Neural progenitor cell (in vitro differentiated cells): ENCODE data around the gene SYT15B. TPM values are rescaled to one million over a fixed set of nuclear protein-coding genes. Genes with fewer than 3 reads are reported as not detected.
"Not testable (repeated sequence)": the region's sequence is repeated elsewhere in the genome, so short reads cannot be mapped to it uniquely, and the experiment has no call there.

Source experiments
- DNase-seq: peaks from one replicate; pipeline ENCODE4 v3.0.0-alpha.2; 2016; ENCODE audit warnings: low spot score
- H2AFZ ChIP-seq: fragments of 200-600 bp; sonication (generic); replicated peaks from 2 replicates; pipeline ENCODE4 v1.6.1; 2016; ENCODE audit warnings: antibody characterized with exemption
- H3F3A ChIP-seq: fragments of 200-600 bp; sonication (generic); 2 replicates; pipeline ENCODE4 v1.6.1; 2016; ENCODE audit warnings: antibody characterized with exemption, low read depth
- H3K27ac ChIP-seq: fragments of 200-600 bp; sonication (generic); 2 replicates; pipeline ENCODE4 v1.5.1; 2016; ENCODE audit warnings: mild to moderate bottlenecking
- H3K27me3 ChIP-seq: fragments of 200-600 bp; sonication (generic); 2 replicates; pipeline ENCODE4 v1.6.1; 2016; ENCODE audit warnings: mild to moderate bottlenecking, moderate library complexity
- H3K36me3 ChIP-seq: fragments of 200-600 bp; sonication (generic); 2 replicates; pipeline ENCODE4 v1.5.1; 2016
- H3K4me1 ChIP-seq: fragments of 200-600 bp; sonication (generic); 2 replicates; pipeline ENCODE4 v1.6.1; 2016; ENCODE audit warnings: mixed run types
- H3K4me2 ChIP-seq: fragments of 200-600 bp; sonication (generic); 2 replicates; pipeline ENCODE4 v1.6.1; 2016
- H3K4me3 ChIP-seq: fragments of 200-600 bp; sonication (generic); 2 replicates; pipeline ENCODE4 v1.5.1; 2016
- H3K79me2 ChIP-seq: fragments of 200-600 bp; sonication (generic); 2 replicates; pipeline ENCODE4 v1.6.1; 2016; ENCODE audit warnings: low read depth
- H3K9ac ChIP-seq: fragments of 200-600 bp; sonication (generic); 2 replicates; pipeline ENCODE4 v1.6.1; 2016
- H3K9me3 ChIP-seq: fragments of 200-600 bp; sonication (generic); 2 replicates; pipeline ENCODE4 v1.5.1; 2016; ENCODE audit warnings: low read depth
- H4K20me1 ChIP-seq: fragments of 200-600 bp; sonication (generic); 2 replicates; pipeline ENCODE4 v1.6.1; 2016; ENCODE audit warnings: low read depth
- H3K27ac Mint-ChIP-seq: 3 replicates; pipeline ENCODE4 v1.8.0; 2021; ENCODE audit warnings: mixed read lengths
- H3K27me3 Mint-ChIP-seq: 2 replicates; pipeline ENCODE4 v1.8.0; 2022; ENCODE audit warnings: low read depth, mild to moderate bottlenecking, inconsistent platforms, moderate library complexity, mixed read lengths; ENCODE audit not compliant: insufficient read depth
- H3K36me3 Mint-ChIP-seq: 3 replicates; pipeline ENCODE4 v1.8.0; 2021; ENCODE audit warnings: mixed read lengths
- H3K4me1 Mint-ChIP-seq: 3 replicates; pipeline ENCODE4 v1.8.0; 2021; ENCODE audit warnings: mixed read lengths
- H3K4me3 Mint-ChIP-seq: 3 replicates; pipeline ENCODE4 v1.8.0; 2021; ENCODE audit warnings: mild to moderate bottlenecking, moderate library complexity, mixed read lengths
- H3K9me3 Mint-ChIP-seq: 3 replicates; pipeline ENCODE4 v1.8.0; 2020; ENCODE audit warnings: mixed read lengths
- total RNA-seq: library from RNA; depleted of rRNA; stranded (reverse); fragments of >200 nt; gene quantifications from 2 replicates; pipeline ENCODE4 v1.2.3, GENCODE V29; 2015; ENCODE audit warnings: low replicate concordance

The SYT15B gene
- total RNA-seq, 1 donor from 2014 or later = not detected

- not testable (repeated sequence) for DNase-seq, H3K36me3 ChIP-seq, H2AFZ ChIP-seq, H4K20me1 ChIP-seq, H3K9ac ChIP-seq, H3K4me1 ChIP-seq, H3K27me3 Mint-ChIP-seq, H3K4me2 ChIP-seq, H3K4me1 Mint-ChIP-seq, H3K4me3 ChIP-seq, H3K27me3 ChIP-seq, H3K4me3 Mint-ChIP-seq, H3K27ac Mint-ChIP-seq, H3K9me3 ChIP-seq, H3K9me3 Mint-ChIP-seq, H3K79me2 ChIP-seq, H3F3A ChIP-seq, H3K27ac ChIP-seq, H3K36me3 Mint-ChIP-seq
Measured at GRCh38 chr10:47746780-47747376, 16.5 kb downstream of the SYT15B start.

GRCh38 chr10:47744881-47745280 lies 18.5 kb downstream of the SYT15B start:
- not testable (repeated sequence) for H3K27ac ChIP-seq, DNase-seq, H3K4me3 Mint-ChIP-seq, H3K4me1 Mint-ChIP-seq, H3K4me1 ChIP-seq, H3K27me3 Mint-ChIP-seq, H3K36me3 ChIP-seq, H2AFZ ChIP-seq, H3K9me3 Mint-ChIP-seq, H3K9ac ChIP-seq, H3K36me3 Mint-ChIP-seq, H3K4me2 ChIP-seq, H3K9me3 ChIP-seq, H3K4me3 ChIP-seq, H3F3A ChIP-seq, H3K27me3 ChIP-seq, H3K79me2 ChIP-seq, H4K20me1 ChIP-seq, H3K27ac Mint-ChIP-seq

- not testable (repeated sequence) for H3K36me3 Mint-ChIP-seq, H3K27ac ChIP-seq, H3K36me3 ChIP-seq, H3K9me3 ChIP-seq, H3K4me1 ChIP-seq, H3K79me2 ChIP-seq, H3K27me3 ChIP-seq, H3K27me3 Mint-ChIP-seq, H3F3A ChIP-seq, H4K20me1 ChIP-seq, H3K27ac Mint-ChIP-seq, H3K9ac ChIP-seq, H3K4me1 Mint-ChIP-seq, H3K9me3 Mint-ChIP-seq
- peak overlapping the region; percentile 81 for H3K4me3 Mint-ChIP-seq
- Histone ChIP-seq H3K4me3 (peak overlapping the region; percentile 60), H2AFZ (peak overlapping the region; percentile 76), H3K4me2 (peak overlapping the region; percentile 68)
- peak; percentile 14 for DNase-seq
Measured at GRCh38 chr10:47743611-47744550, 19.5 kb downstream of the SYT15B start.

- H3K27ac Mint-ChIP-seq, DNase-seq, H3K9me3 ChIP-seq, H3K9me3 Mint-ChIP-seq, H3F3A ChIP-seq, H3K4me2 ChIP-seq, H3K4me3 Mint-ChIP-seq, H4K20me1 ChIP-seq, H3K4me3 ChIP-seq, H3K4me1 Mint-ChIP-seq, H3K27ac ChIP-seq, H3K79me2 ChIP-seq, H3K4me1 ChIP-seq, H2AFZ ChIP-seq, H3K9ac ChIP-seq, H3K27me3 ChIP-seq, H3K36me3 ChIP-seq, H3K36me3 Mint-ChIP-seq, H3K27me3 Mint-ChIP-seq: not testable (repeated sequence)
Measured at GRCh38 chr10:47740868-47741267, 22.5 kb downstream of the SYT15B start.

GRCh38 chr10:47730911-47731310 lies 32.5 kb downstream of the SYT15B start:
- H3K79me2 ChIP-seq, H3K27me3 ChIP-seq, H3F3A ChIP-seq, H3K4me1 ChIP-seq, H3K27ac Mint-ChIP-seq, H3K9me3 ChIP-seq, H3K4me2 ChIP-seq, H3K27ac ChIP-seq, H3K36me3 Mint-ChIP-seq, H4K20me1 ChIP-seq, H3K9ac ChIP-seq, DNase-seq, H3K36me3 ChIP-seq, H3K9me3 Mint-ChIP-seq, H2AFZ ChIP-seq, H3K4me3 Mint-ChIP-seq, H3K27me3 Mint-ChIP-seq, H3K4me1 Mint-ChIP-seq, H3K4me3 ChIP-seq: not testable (repeated sequence)

- H3K4me1 ChIP-seq, H3K27me3 Mint-ChIP-seq, H3K27ac ChIP-seq, H4K20me1 ChIP-seq, H3K36me3 Mint-ChIP-seq, H3F3A ChIP-seq, H3K9me3 ChIP-seq, H3K4me1 Mint-ChIP-seq, H3K27me3 ChIP-seq, H3K4me3 ChIP-seq, DNase-seq, H3K27ac Mint-ChIP-seq, H3K79me2 ChIP-seq, H3K4me3 Mint-ChIP-seq, H3K36me3 ChIP-seq, H3K9ac ChIP-seq, H3K4me2 ChIP-seq, H3K9me3 Mint-ChIP-seq, H2AFZ ChIP-seq: not testable (repeated sequence)
Measured at GRCh38 chr10:47725740-47726139, 37.7 kb downstream of the SYT15B start.

- not testable (repeated sequence) for H3K79me2 ChIP-seq, H3K36me3 Mint-ChIP-seq, DNase-seq, H4K20me1 ChIP-seq, H3K4me3 ChIP-seq, H3K27ac ChIP-seq, H3K27ac Mint-ChIP-seq, H3K9me3 Mint-ChIP-seq, H2AFZ ChIP-seq, H3K4me2 ChIP-seq, H3F3A ChIP-seq, H3K4me1 ChIP-seq, H3K4me3 Mint-ChIP-seq, H3K4me1 Mint-ChIP-seq, H3K9me3 ChIP-seq, H3K36me3 ChIP-seq, H3K27me3 ChIP-seq, H3K9ac ChIP-seq, H3K27me3 Mint-ChIP-seq
Measured at GRCh38 chr10:47725047-47725446, 38.3 kb downstream of the SYT15B start.

GRCh38 chr10:47724119-47724518 lies 39.3 kb downstream of the SYT15B start:
- not testable (repeated sequence) for H3K4me2 ChIP-seq, H3K9me3 ChIP-seq

More at GRCh38 chr10:47724119-47724518, 39.3 kb downstream of the SYT15B start:
- H3K4me1 Mint-ChIP-seq, H3K4me3 ChIP-seq, H3F3A ChIP-seq, H3K4me1 ChIP-seq, H3K27ac ChIP-seq, H4K20me1 ChIP-seq, H2AFZ ChIP-seq, H3K9me3 Mint-ChIP-seq, H3K27me3 ChIP-seq, H3K79me2 ChIP-seq, DNase-seq, H3K36me3 Mint-ChIP-seq, H3K36me3 ChIP-seq, H3K27ac Mint-ChIP-seq, H3K9ac ChIP-seq, H3K27me3 Mint-ChIP-seq, H3K4me3 Mint-ChIP-seq: not testable (repeated sequence)
